ENCODE measurements around the gene MOCOS. TPM values are rescaled to one million over a fixed set of nuclear protein-coding genes. Genes with fewer than 3 reads are reported as not detected.

Gene MOCOS
- total and polyA plus RNA-seq, 2 of the 8 experiments (the other 6 are each of a cell fraction or from before 2014, with no cell fraction given), result 4.7 to 5.8 TPM

GRCh38 chr18:36283448-36283847 is 96.2 kb downstream of the MOCOS start:
- Histone ChIP-seq H3K36me3 (ENCODE audit: control insufficient read depth in 2 of 4, insufficient read depth in 4 of 4, low read length in 3 of 4) (no peaks in the 10 kb centered on the region), H4K20me1 (replicated peaks in 1 of 2; ENCODE audit: control insufficient read depth in 1 of 2, insufficient read depth in 2 of 2, low read length in 2 of 2) (no peaks in the 10 kb centered on the region), H3K79me1 (ENCODE audit: low read depth, low read length) (no peaks in the 10 kb centered on the region), H2AFZ (ENCODE audit: low read length) (no peak overlapping the region), H3K9ac (replicated peaks in 1 of 4; ENCODE audit: extremely low read depth in 1 of 4, low read depth in 3 of 4, low read length in 3 of 4) (no peak overlapping the region), H4K91ac (replicated peaks; ENCODE audit: insufficient read length, low read length) (no peak overlapping the region), H3K4me3 (ENCODE audit: extremely low read depth in 1 of 4, insufficient read depth in 2 of 4, low read depth in 3 of 4, low read length in 4 of 4) (no peak overlapping the region), H3K14ac (ENCODE audit: insufficient read length) (no peak overlapping the region), H3K79me2 (ENCODE audit: control insufficient read depth in 1 of 2, insufficient read depth in 2 of 2, low read length in 2 of 2) (no peaks in the 10 kb centered on the region), H3K56ac (replicated peaks; ENCODE audit: insufficient read length, low read depth, low read length) (no peak overlapping the region), H2BK15ac (ENCODE audit: low read length) (no peak overlapping the region), H4K8ac (ENCODE audit: extremely low read depth, insufficient read depth, low read length) (no peak overlapping the region; the same call in 1 of the 2 replicates), H2AK5ac (ENCODE audit: low read depth, low read length) (no peak overlapping the region; the same call in 1 of the 2 replicates), H3K27ac (ENCODE audit: low read depth, low read length) (no peak overlapping the region), H3K9me3 (ENCODE audit: insufficient read depth in 2 of 2, low read depth in 1 of 2, low read length in 1 of 2) (no peaks in the 10 kb centered on the region), H3K18ac (ENCODE audit: extremely low read depth, low read length) (no peak overlapping the region), H2BK20ac (ENCODE audit: low read length) (no peak overlapping the region), H3K4ac (replicated peaks; ENCODE audit: insufficient read length, low read depth, low read length) (no peak overlapping the region), H4K5ac (ENCODE audit: insufficient read length, low read depth, low read length) (no peak overlapping the region), H3K4me1 (replicated peaks in 1 of 4; ENCODE audit: control insufficient read depth in 3 of 4, insufficient read depth in 4 of 4, low read length in 3 of 4) (no peaks in the 10 kb centered on the region), H3K4me2 (ENCODE audit: insufficient read depth in 1 of 2, low read depth in 2 of 2, low read length in 2 of 2) (no peak overlapping the region), H2BK12ac (ENCODE audit: low read depth, low read length) (no peak overlapping the region), H2BK120ac (replicated peaks; ENCODE audit: low read depth, low read length) (no peak overlapping the region), H3K23ac (ENCODE audit: insufficient read length) (no peak overlapping the region), H3K27me3 (replicated peaks in 1 of 4; ENCODE audit: control insufficient read depth in 3 of 4, extremely low read depth in 1 of 4, insufficient read depth in 3 of 4, low read length in 3 of 4) (peaks cover 0 to 2% (median 0%) of the 10 kb centered on the region in 4 experiments; a peak in 1 of 7 replicates), H3K23me2 (ENCODE audit: low read depth, low read length) (no peaks in the 10 kb centered on the region), H2BK5ac (ENCODE audit: low read depth, low read length) (no peak overlapping the region)
- ChIA-PET CTCF (ENCODE audit: partially characterized antibody) (interaction anchor here (0.7 to 6.6 kb wide), 32 partner anchors 8 to 527 kb away, joined by 3 to 35 read pairs (median 6); partner anchors contain the start of gene MOCOS), POLR2A (ENCODE audit: partially characterized antibody) (interaction anchor here (1.4 kb wide), 1 partner anchor 10 kb away, joined by 3 read pairs; no protein-coding TSS in a partner anchor)
- 87% methylated on average over 6 of the region's 6 CpGs; no CpG with 5 or more reads in 1 of the 2 experiments for WGBS, 2 experiments (ENCODE audit: extremely low coverage in 1 of 2, insufficient coverage in 1 of 2, insufficient read length in 1 of 2, insufficient replicate concordance in 2 of 2, low coverage in 1 of 2, low lambda C conversion rate in 2 of 2, missing lambda C conversion rate in 1 of 2)
- DNase-seq (ENCODE audit: low read depth in 1 of 2, low spot score in 2 of 2) (no peak), FAIRE-seq (no peak)
- no peak for TF ChIP-seq TCF12 (IDR thresholded peaks at IDR 0.05; ENCODE audit: low read depth, low read length)
- TF ChIP-seq SUZ12 (IDR thresholded peaks at IDR 0.05; ENCODE audit: low read length), result no peak
- no peak for TF ChIP-seq SIRT6 (IDR thresholded peaks at IDR 0.05; ENCODE audit: low read length)
- TF ChIP-seq POLR2A (IDR thresholded peaks at IDR 0.05; ENCODE audit: control extremely low read depth in 1 of 2, low read depth in 2 of 2, low read length in 2 of 2), result no peak
- TF ChIP-seq TAF1 (IDR thresholded peaks at IDR 0.05; ENCODE audit: low read depth, low read length), result no peak
- TF ChIP-seq CHD2 (IDR thresholded peaks at IDR 0.05; ENCODE audit: low read length), result no peak
- TF ChIP-seq SIX5 (IDR thresholded peaks at IDR 0.05; ENCODE audit: low read depth, low read length), result no peak
- TF ChIP-seq CREB1 (IDR thresholded peaks at IDR 0.05), result no peak
- TF ChIP-seq NANOG (IDR thresholded peaks at IDR 0.05; ENCODE audit: insufficient read depth, low read depth, low read length, poor library complexity, severe bottlenecking), result no peak
- no peak for TF ChIP-seq TBP (IDR thresholded peaks at IDR 0.05; ENCODE audit: low read depth, low read length)
- TF ChIP-seq POU5F1 (IDR thresholded peaks at IDR 0.05; ENCODE audit: low read depth, low read length), result no peak
- no peak for TF ChIP-seq GTF2F1 (IDR thresholded peaks at IDR 0.05; ENCODE audit: borderline replicate concordance, low read depth, low read length)
- TF ChIP-seq SP2 (IDR thresholded peaks at IDR 0.05; ENCODE audit: low read length), result no peak
- TF ChIP-seq ATF2 (IDR thresholded peaks at IDR 0.05; ENCODE audit: low read length), result no peak

Measured in H1 (cell line).